IMR-90 (cell line): ENCODE data around the gene OSBPL3. TPM values are rescaled to one million over a fixed set of nuclear protein-coding genes. Genes with fewer than 3 reads are reported as not detected.

Experiments
- ATAC-seq: fragments of 200-7000 bp; cut with Tn5 transposase; 2 replicates; pipeline ENCODE4 v1.9.1; 2020; ENCODE audit warnings: low read depth, mild to moderate bottlenecking, moderate library complexity
- BruUV-seq: library from RNA; stranded (reverse); fragments of 400-500 nt; replicated peaks from 2 replicates; lab custom pipeline; 2021; lab: Mats Ljungman, UMichigan
- CTCF ChIA-PET: fragments of 300-600 bp; formaldehyde crosslinking; extraction: SDS; loops from one replicate; lab custom pipeline; 2021; ENCODE audit warnings: antibody characterized with exemption; lab: Yijun Ruan, JAX
- POLR2A ChIA-PET: fragments of 300-600 bp; sonication (Branson Sonifier 250); formaldehyde crosslinking; loops from one replicate; lab custom pipeline; 2022; ENCODE audit warnings: antibody characterized with exemption; ENCODE audit not compliant: unreplicated experiment; lab: Charles Lee
- DNase-seq: peaks from one replicate; pipeline ENCODE4 v3.0.0; 2013
- H2AFZ ChIP-seq: replicated peaks from 2 replicates; pipeline ENCODE3; 2013; ENCODE audit warnings: low read length, mild to moderate bottlenecking; ENCODE audit not compliant: poor library complexity
- H2AK5ac ChIP-seq: 2 replicates; pipeline ENCODE4 v1.6.1; 2013; ENCODE audit warnings: low read depth, low read length, inconsistent platforms
- H2AK9ac ChIP-seq: replicated peaks from 2 replicates; pipeline ENCODE3; 2013; ENCODE audit warnings: mild to moderate bottlenecking, low read depth, low read length, moderate library complexity; ENCODE audit not compliant: poor library complexity
- H2BK120ac ChIP-seq: 2 replicates; pipeline ENCODE4 v1.6.1; 2013; ENCODE audit warnings: low read depth, low read length, inconsistent platforms
- H2BK15ac ChIP-seq: 3 replicates; pipeline ENCODE4 v1.6.1; 2013; ENCODE audit warnings: low read depth, low read length, inconsistent platforms
- H2BK20ac ChIP-seq: 2 replicates; pipeline ENCODE4 v1.6.1; 2013; ENCODE audit warnings: low read depth, mild to moderate bottlenecking, inconsistent platforms, low read length, moderate library complexity
- H2BK5ac ChIP-seq: 2 replicates; pipeline ENCODE4 v1.6.1; 2013; ENCODE audit warnings: mild to moderate bottlenecking, low read depth, low read length, inconsistent platforms; ENCODE audit not compliant: poor library complexity, severe bottlenecking
- H3K14ac ChIP-seq: replicated peaks from 2 replicates; pipeline ENCODE4 v1.6.1; 2013; ENCODE audit warnings: low read depth, low read length, inconsistent platforms
- H3K18ac ChIP-seq: 2 replicates; pipeline ENCODE4 v1.6.1; 2013; ENCODE audit warnings: low read depth, low read length, control low read depth
- H3K23ac ChIP-seq: 2 replicates; pipeline ENCODE4 v1.6.1; 2013; ENCODE audit warnings: low read depth, low read length, inconsistent platforms
- H3K27ac ChIP-seq: 2 replicates; pipeline ENCODE4 v1.5.1; 2013; ENCODE audit warnings: mild to moderate bottlenecking, control low read depth, low read length; ENCODE audit not compliant: insufficient read depth
- H3K27me3 ChIP-seq: 2 replicates; pipeline ENCODE4 v1.6.1; 2013; ENCODE audit warnings: low read length; ENCODE audit not compliant: control insufficient read depth, insufficient read depth
- H3K36me3 ChIP-seq: 2 replicates; pipeline ENCODE4 v1.6.1; 2013; ENCODE audit warnings: low read length, mixed read lengths; ENCODE audit not compliant: control insufficient read depth, insufficient read depth
- H3K4ac ChIP-seq: 2 replicates; pipeline ENCODE4 v1.6.1; 2013; ENCODE audit warnings: low read depth, low read length, inconsistent platforms
- H3K4me1 ChIP-seq: 2 replicates; pipeline ENCODE4 v1.6.1; 2013; ENCODE audit warnings: low read length, mixed read lengths; ENCODE audit not compliant: control insufficient read depth, insufficient read depth
- H3K4me2 ChIP-seq: 2 replicates; pipeline ENCODE4 v1.6.1; 2013; ENCODE audit warnings: low read depth, mild to moderate bottlenecking, control low read depth, low read length, moderate library complexity
- H3K4me3 ChIP-seq: 2 replicates; pipeline ENCODE4 v1.5.1; 2013; ENCODE audit warnings: low read depth, mild to moderate bottlenecking, control low read depth, low read length, moderate library complexity; ENCODE audit not compliant: insufficient read depth
- H3K56ac ChIP-seq: 2 replicates; pipeline ENCODE4 v1.6.1; 2013; ENCODE audit warnings: low read length, inconsistent platforms; ENCODE audit not compliant: insufficient read depth; ENCODE audit errors: extremely low read depth
- H3K79me1 ChIP-seq, 2 experiments: 2 replicates each; pipeline ENCODE4 v1.6.1; 2013; ENCODE audit warnings: low read length in 2 of 2, inconsistent platforms in 1 of 2, low read depth in 1 of 2
- H3K9ac ChIP-seq: 2 replicates; pipeline ENCODE4 v1.6.1; 2013; ENCODE audit warnings: low read depth, low read length, control low read depth
- H3K9me1 ChIP-seq: 2 replicates; pipeline ENCODE4 v1.6.1; 2013; ENCODE audit warnings: low read length, inconsistent platforms; ENCODE audit not compliant: insufficient read depth
- H3K9me3 ChIP-seq: 2 replicates; pipeline ENCODE4 v1.6.1; 2013; ENCODE audit warnings: low read length; ENCODE audit not compliant: control insufficient read depth, insufficient read depth
- H4K20me1 ChIP-seq: 2 replicates; pipeline ENCODE4 v1.6.1; 2013; ENCODE audit warnings: low read length, inconsistent platforms; ENCODE audit not compliant: insufficient read depth
- H4K5ac ChIP-seq: 2 replicates; pipeline ENCODE4 v1.6.1; 2013; ENCODE audit warnings: mild to moderate bottlenecking, low read depth, low read length, control low read depth
- H4K8ac ChIP-seq, 2 experiments: 2 replicates each; pipeline ENCODE4 v1.6.1; 2013; ENCODE audit warnings: low read depth in 2 of 2, low read length in 2 of 2, control low read depth in 1 of 2, inconsistent platforms in 1 of 2
- H4K91ac ChIP-seq: 2 replicates; pipeline ENCODE4 v1.6.1; 2013; ENCODE audit warnings: low read depth, low read length, inconsistent platforms; ENCODE audit not compliant: insufficient read depth
- CEBPB ChIP-seq: IDR thresholded peaks from 2 replicates; pipeline ENCODE4 v1.6.1; 2012; ENCODE audit warnings: low read depth, low read length, improper control_type of control experiment
- CTCF ChIP-seq: conservative IDR thresholded peaks from 2 replicates; pipeline ENCODE4 v1.5.1; 2012; ENCODE audit warnings: mild to moderate bottlenecking, low read depth, low read length, improper control_type of control experiment
- MAZ ChIP-seq: IDR thresholded peaks from 2 replicates; pipeline ENCODE4 v1.6.1; 2012; ENCODE audit warnings: low read depth, mild to moderate bottlenecking, low read length, improper control_type of control experiment, moderate library complexity, borderline replicate concordance
- MXI1 ChIP-seq: IDR thresholded peaks from 2 replicates; pipeline ENCODE4 v1.6.1; 2012; ENCODE audit warnings: low read depth, mild to moderate bottlenecking, low read length, moderate library complexity, borderline replicate concordance
- RFX5 ChIP-seq: IDR thresholded peaks from 2 replicates; pipeline ENCODE4 v1.8.0; 2012; ENCODE audit warnings: low read depth, mild to moderate bottlenecking, low read length, moderate library complexity
- WGBS, 2 experiments: methylation state at CpG; one replicate each; pipeline versions ENCODE4 v1.1.5 to v1.1.7; 2013; ENCODE audit warnings: missing lambda C conversion rate in 2 of 2; ENCODE audit not compliant: insufficient read length in 1 of 2; ENCODE audit errors: extremely low coverage in 2 of 2; 5-methylcytosine and 5-hydroxymethylcytosine counted together
- dilution Hi-C: fragments of 300-500 bp; cut with HindIII; formaldehyde crosslinking; loops from one replicate; pipeline ENCODE4 v1.14.3; 2018; ENCODE audit warnings: low sequenced_read_pairs; ENCODE audit not compliant: unreplicated experiment
- in situ Hi-C: fragments of 300-500 bp; cut with MboI; formaldehyde crosslinking; loops from 3 replicates; pipeline ENCODE4 v1.14.3; 2019; ENCODE audit warnings: low sequenced_read_pairs, inconsistent platforms, mixed read lengths
- intact Hi-C: fragments of 100-400 bp; cut with micrococcal nuclease; formaldehyde crosslinking; loops from 2 replicates; pipeline ENCODE4 v1.10.0; 2022
- polyA plus RNA-seq, 3 experiments: library from polyadenylated mRNA; depleted of rRNA; stranded (reverse); fragments of >200 nt; gene quantifications; 2 replicates each; pipeline ENCODE4 v1.2.3, GENCODE V29; 2012; ENCODE audit warnings: low replicate concordance in 1 of 3
- total RNA-seq: library from RNA; depleted of rRNA; stranded (reverse); fragments of >200 nt; gene quantifications from 2 replicates; pipeline ENCODE4 v1.2.3, GENCODE V29; 2012

The OSBPL3 gene
- total and polyA plus RNA-seq, 2 of the 4 experiments (the other 2 are of a cell fraction), result 18.0 to 29.9 TPM

GRCh38 chr7:24835643-24836042, 144.3 kb downstream of the OSBPL3 start:
- Histone ChIP-seq H2BK120ac (no peak overlapping the region), H4K20me1 (no peaks in the 10 kb centered on the region), H3K14ac (no peak overlapping the region), H3K9me3 (no peaks in the 10 kb centered on the region), H3K27ac (no peak overlapping the region), H3K4me1 (peaks cover 2% of the 10 kb centered on the region), H3K56ac (no peak overlapping the region), H3K4me3 (no peak overlapping the region), H2AFZ (no peak overlapping the region), H3K23ac (no peak overlapping the region), H3K79me1 (peaks cover 0 to 17% of the 10 kb centered on the region in 2 experiments; a peak in 2 of 4 replicates), H3K4me2 (no peak overlapping the region), H2BK5ac (no peak overlapping the region), H3K27me3 (no peaks in the 10 kb centered on the region), H4K91ac (no peak overlapping the region), H3K18ac (no peak overlapping the region), H3K4ac (no peak overlapping the region), H2AK9ac (no peak overlapping the region), H3K9ac (no peak overlapping the region), H2BK15ac (no peak overlapping the region), H4K8ac (no peak overlapping the region), H2AK5ac (no peak overlapping the region), H3K9me1 (peaks cover 9% of the 10 kb centered on the region), H3K36me3 (peaks cover 5% of the 10 kb centered on the region), H2BK20ac (no peak overlapping the region), H4K5ac (no peak overlapping the region)
- WGBS, 2 experiments, result no CpG with 5 or more reads among the region's 3 CpGs
- intact Hi-C loops (no loop called here), in situ Hi-C loops (no loop called here), dilution Hi-C loops (no loop called here)
- ATAC-seq (no peak), DNase-seq (no peak)
- TF ChIP-seq CTCF (no peak), CEBPB (no peak), MAZ (no peak), RFX5 (no peak), MXI1 (no peak)
- POLR2A ChIA-PET, result no interaction called here
- BruUV-seq, result no TSS peak
- CTCF ChIA-PET, result no interaction called here
